ENCODE data around the gene FLYWCH2. TPM values are rescaled to one million over a fixed set of nuclear protein-coding genes. Genes with fewer than 3 reads are reported as not detected.
"Not testable (repeated sequence)": the region's sequence is repeated elsewhere in the genome, so short reads cannot be mapped to it uniquely, and the experiment has no call there.

Gene FLYWCH2
- total and polyA plus RNA-seq, 2 of the 4 experiments (the other 2 are of a cell fraction) = 42.3 to 66.3 TPM

GRCh38 chr16:2943716-2944115, 60.7 kb downstream of the FLYWCH2 start:
- POLR2A ChIA-PET (ENCODE audit: unreplicated experiment); DNase-seq; H4K5ac ChIP-seq (ENCODE audit: low read depth, low read length); H2AK9ac ChIP-seq (replicated peaks; ENCODE audit: low read depth, low read length, poor library complexity); H3K79me1 ChIP-seq (ENCODE audit: low read depth in 1 of 2, low read length in 2 of 2); H3K14ac ChIP-seq (replicated peaks; ENCODE audit: low read depth, low read length); H4K8ac ChIP-seq (ENCODE audit: low read depth in 2 of 2, low read length in 2 of 2); dilution Hi-C loops (cut with HindIII; ENCODE audit: low sequenced_read_pairs, unreplicated experiment); H2BK20ac ChIP-seq (ENCODE audit: low read depth, low read length); H3K9ac ChIP-seq (ENCODE audit: low read depth, low read length); H2AFZ ChIP-seq (replicated peaks; ENCODE audit: low read length, poor library complexity); H4K91ac ChIP-seq (ENCODE audit: insufficient read depth, low read depth, low read length); ATAC-seq (ENCODE audit: low read depth); H2BK5ac ChIP-seq (ENCODE audit: low read depth, low read length, poor library complexity, severe bottlenecking); H2BK15ac ChIP-seq (ENCODE audit: low read depth, low read length); H3K9me1 ChIP-seq (ENCODE audit: insufficient read depth, low read length); H2BK120ac ChIP-seq (ENCODE audit: low read depth, low read length); H3K4me1 ChIP-seq (ENCODE audit: control insufficient read depth, insufficient read depth, low read length); H3K4ac ChIP-seq (ENCODE audit: low read depth, low read length); H3K27me3 ChIP-seq (ENCODE audit: control insufficient read depth, insufficient read depth, low read length); intact Hi-C loops (cut with micrococcal nuclease); CTCF ChIA-PET; H3K23ac ChIP-seq (ENCODE audit: low read depth, low read length); BruUV-seq (replicated peaks); in situ Hi-C loops (cut with MboI; ENCODE audit: low sequenced_read_pairs); H3K18ac ChIP-seq (ENCODE audit: low read depth, low read length); H3K4me3 ChIP-seq (ENCODE audit: insufficient read depth, low read depth, low read length); H2AK5ac ChIP-seq (ENCODE audit: low read depth, low read length); H3K9me3 ChIP-seq (ENCODE audit: control insufficient read depth, insufficient read depth, low read length); H3K4me2 ChIP-seq (ENCODE audit: low read depth, low read length); H3K27ac ChIP-seq (ENCODE audit: insufficient read depth, low read length); H4K20me1 ChIP-seq (ENCODE audit: insufficient read depth, low read length); H3K56ac ChIP-seq (ENCODE audit: extremely low read depth, insufficient read depth, low read length): not testable (repeated sequence)
- 90% methylated on average over 4 of the region's 12 CpGs; no CpG with 5 or more reads in 1 of the 2 experiments for WGBS, 2 experiments (ENCODE audit: extremely low coverage in 2 of 2, insufficient read length in 1 of 2)
- peaks cover 45% of the 10 kb centered on the region for H3K36me3 ChIP-seq (ENCODE audit: control insufficient read depth, insufficient read depth, low read length)
